ENCODE measurements around the gene FMNL1.

Gene FMNL1

GRCh38 chr17:45222289-45222995 is 757 bp downstream of the FMNL1 start:
- DNase-seq (ENCODE audit: low spot score), result no peak

- DNase-seq (ENCODE audit: low spot score), result no peak
These were observed 1.4 kb downstream of the FMNL1 start for GRCh38 chr17:45222996-45223538.

GRCh38 chr17:45223539-45224528 is 2.1 kb downstream of the FMNL1 start:
- no peak for DNase-seq (ENCODE audit: low spot score)

- no peak for DNase-seq (ENCODE audit: low spot score)
These were observed 3.0 kb downstream of the FMNL1 start for GRCh38 chr17:45224671-45225050.

- no peak for DNase-seq (ENCODE audit: low spot score)
These were observed 3.5 kb downstream of the FMNL1 start for GRCh38 chr17:45225051-45225700.

- no peak for DNase-seq (ENCODE audit: low spot score)
These were observed 4.4 kb downstream of the FMNL1 start for GRCh38 chr17:45225964-45226530.

- DNase-seq (ENCODE audit: low spot score), result no peak
These were observed 4.9 kb downstream of the FMNL1 start for GRCh38 chr17:45226576-45226975.

GRCh38 chr17:45227101-45227925 is 5.6 kb downstream of the FMNL1 start:
- DNase-seq (ENCODE audit: low spot score), result no peak

- no peak for DNase-seq (ENCODE audit: low spot score)
These were observed 6.5 kb downstream of the FMNL1 start for GRCh38 chr17:45227926-45228762.

- no peak for DNase-seq (ENCODE audit: low spot score)
These were observed 7.3 kb downstream of the FMNL1 start for GRCh38 chr17:45228763-45229539.

- no peak for DNase-seq (ENCODE audit: low spot score)
These were observed 8.2 kb downstream of the FMNL1 start for GRCh38 chr17:45229681-45230409.

- no peak for DNase-seq (ENCODE audit: low spot score)
These were observed 8.7 kb downstream of the FMNL1 start for GRCh38 chr17:45230410-45230786.

GRCh38 chr17:45230787-45231480 is 9.2 kb downstream of the FMNL1 start:
- no peak for DNase-seq (ENCODE audit: low spot score)

- DNase-seq (ENCODE audit: low spot score), result no peak
These were observed 9.9 kb downstream of the FMNL1 start for GRCh38 chr17:45231481-45232116.

GRCh38 chr17:45232514-45233422 is 11.1 kb downstream of the FMNL1 start:
- no peak for DNase-seq (ENCODE audit: low spot score)

- DNase-seq (ENCODE audit: low spot score), result no peak
These were observed 11.8 kb downstream of the FMNL1 start for GRCh38 chr17:45233423-45233924.
